Naive thymus-derived CD8-positive, alpha-beta T cell (primary cell): ENCODE data around the gene SLC25A21. TPM values are rescaled to one million over a fixed set of nuclear protein-coding genes. Genes with fewer than 3 reads are reported as not detected.
"Not testable (repeated sequence)": the region's sequence is repeated elsewhere in the genome, so short reads cannot be mapped to it uniquely, and the experiment has no call there.

Source experiments
- ATAC-seq, 2 donors: fragments of 150-1000 bp; cut with Tn5 transposase in 1 of 2; sonication (Bioruptor Pico), chemical (Tn5 transposase) in 1 of 2; 1 replicate in 1 of 2; 2 replicates in 1 of 2; pipeline ENCODE4 v1.10.0; 2021; ENCODE audit warnings: mild to moderate bottlenecking in 2 of 2, moderate library complexity in 2 of 2
- POLR2A ChIA-PET: fragments of 350-600 bp; sonication (Branson Sonifier 250); formaldehyde crosslinking; loops from one replicate; lab custom pipeline; 2021; ENCODE audit warnings: antibody characterized with exemption; lab: Charles Lee
- DNase-seq, 10 donors: peaks; one replicate each; pipeline versions ENCODE4 v3.0.0 to v3.0.0-alpha.2; 2020 to 2022
- H3K27ac Mint-ChIP-seq, 10 donors: one replicate each; pipeline ENCODE4 v1.8.0; 2020 to 2022; ENCODE audit warnings: mild to moderate bottlenecking in 10 of 10, mixed read lengths in 10 of 10, moderate library complexity in 4 of 10, inconsistent platforms in 1 of 10
- H3K27me3 Mint-ChIP-seq, 5 donors: one replicate each; pipeline ENCODE4 v1.8.0; 2021 to 2022; ENCODE audit warnings: mixed read lengths in 5 of 5
- H3K36me3 Mint-ChIP-seq, 3 donors: one replicate each; pipeline ENCODE4 v1.8.0; 2020 to 2022; ENCODE audit warnings: mixed read lengths in 3 of 3, mild to moderate bottlenecking in 2 of 3, inconsistent platforms in 1 of 3
- H3K4me1 Mint-ChIP-seq, 4 donors: one replicate each; pipeline ENCODE4 v1.8.0; 2021 to 2022; ENCODE audit warnings: mixed read lengths in 4 of 4
- H3K4me3 Mint-ChIP-seq, 10 donors: one replicate each; pipeline ENCODE4 v1.8.0; 2020 to 2022; ENCODE audit warnings: mild to moderate bottlenecking in 10 of 10, mixed read lengths in 10 of 10, moderate library complexity in 6 of 10, inconsistent platforms in 1 of 10
- H3K9me3 Mint-ChIP-seq, 9 donors: one replicate each; pipeline ENCODE4 v1.8.0; 2020 to 2022; ENCODE audit warnings: mixed read lengths in 9 of 9, mild to moderate bottlenecking in 3 of 9, inconsistent platforms in 1 of 9, moderate library complexity in 1 of 9
- polyA plus RNA-seq, 3 donors: library from polyadenylated mRNA; unstranded; fragments of 300-500 nt; fragmentation: Illumina TruSeq; gene quantifications; one replicate each; pipeline ENCODE4 v1.2.3, GENCODE V29; 2021
- total RNA-seq, 8 experiments: library from RNA in 2 of 8; stranded (reverse) in 2 of 8; gene quantifications; one replicate each; pipeline ENCODE4 v1.2.3 and lab custom pipeline; 2021 to 2026

Gene SLC25A21
- total and polyA plus RNA-seq, 5 experiments from 2014 or later, result not detected

DNA sequence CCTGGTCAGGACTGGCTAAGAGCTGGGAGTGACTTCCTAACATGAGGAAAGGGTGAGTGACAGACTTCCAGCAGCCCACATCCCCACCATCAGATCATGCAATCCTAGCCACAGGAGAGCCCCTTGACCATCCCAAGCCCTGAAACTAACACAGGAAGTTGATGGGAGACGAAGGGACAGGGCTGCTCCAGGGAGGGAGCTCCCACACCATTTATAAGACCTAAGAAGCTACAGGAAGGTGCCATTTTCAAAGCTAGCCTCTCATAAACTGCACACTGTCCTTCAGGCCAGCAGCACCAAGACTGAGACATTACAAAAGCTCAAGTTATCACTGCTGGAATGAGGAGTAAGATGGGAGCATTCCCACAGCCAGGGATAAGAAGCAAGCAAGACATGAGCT lies 19.4 kb downstream of the SLC25A21 start:
- Mint-ChIP-seq H3K9me3 (peaks cover 0 to 42% (median 21%) of the 10 kb centered on the region in 9 donors), H3K36me3 (peaks cover 0 to 12% (median 0%) of the 10 kb centered on the region in 3 donors), H3K4me3 (no peak overlapping the region), H3K27ac (no peak overlapping the region), H3K27me3 (peaks cover 0 to 16% (median 0%) of the 10 kb centered on the region in 5 donors), H3K4me1 (no peaks in the 10 kb centered on the region)
- POLR2A ChIA-PET, result no interaction called here
- ATAC-seq, result no peak
- no peak for DNase-seq

GRCh38 chr14:37150414-37150813 lies 22.0 kb downstream of the SLC25A21 start:
- Mint-ChIP-seq H3K27ac (no peak overlapping the region), H3K4me3 (no peak overlapping the region), H3K27me3 (peaks cover 0 to 16% (median 0%) of the 10 kb centered on the region in 5 donors), H3K9me3 (peaks cover 0 to 28% (median 15%) of the 10 kb centered on the region in 9 donors), H3K36me3 (peaks cover 0 to 9% (median 0%) of the 10 kb centered on the region in 3 donors), H3K4me1 (no peaks in the 10 kb centered on the region)
- POLR2A ChIA-PET, result no interaction called here
- DNase-seq (no peak), ATAC-seq (no peak)

DNA sequence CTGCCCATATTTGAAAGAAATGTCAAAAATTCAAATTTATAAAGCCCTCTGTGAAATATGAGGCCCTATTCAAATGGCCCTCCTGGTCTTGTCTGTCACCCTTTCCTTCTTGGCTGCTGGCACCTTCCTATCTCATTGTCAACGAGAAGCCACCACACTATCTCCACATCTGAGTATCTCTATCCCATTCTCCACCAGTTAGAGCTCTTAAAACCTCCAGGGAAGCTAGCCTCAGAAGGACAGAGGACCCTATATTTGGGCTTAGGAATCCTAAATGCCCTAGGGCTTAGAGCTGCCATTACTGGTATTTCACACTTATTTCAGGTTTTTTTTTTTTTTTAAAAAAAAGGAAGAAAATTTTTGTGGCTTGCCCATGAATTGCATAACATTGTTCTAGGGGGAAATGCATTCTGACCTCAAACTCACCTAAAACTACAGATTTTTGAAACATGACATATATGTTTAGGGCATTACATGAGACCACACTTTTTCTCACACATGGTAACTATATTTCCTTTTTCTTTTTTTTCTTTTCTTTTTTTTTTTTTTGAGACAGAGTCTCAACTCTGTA lies 25.0 kb downstream of the SLC25A21 start:
- no peaks in the 10 kb centered on the region for H3K36me3 Mint-ChIP-seq
- no peak overlapping the region for H3K4me3 Mint-ChIP-seq
- ATAC-seq (no peak), DNase-seq (no peak)
- H3K27ac Mint-ChIP-seq, result no peak overlapping the region
- H3K4me1 Mint-ChIP-seq, result no peaks in the 10 kb centered on the region
- POLR2A ChIA-PET, result no interaction called here
- H3K9me3 Mint-ChIP-seq, result peaks cover 0 to 7% (median 0%) of the 10 kb centered on the region in 9 donors
- H3K27me3 Mint-ChIP-seq, result peaks cover 0 to 4% (median 0%) of the 10 kb centered on the region in 5 donors

- DNase-seq, H3K27ac Mint-ChIP-seq, H3K4me1 Mint-ChIP-seq, H3K36me3 Mint-ChIP-seq, H3K9me3 Mint-ChIP-seq, H3K27me3 Mint-ChIP-seq, ATAC-seq, H3K4me3 Mint-ChIP-seq, POLR2A ChIA-PET: not testable (repeated sequence)
Measured at GRCh38 chr14:37146438-37146837, 26.0 kb downstream of the SLC25A21 start.

GRCh38 chr14:37145395-37145794 lies 27.0 kb downstream of the SLC25A21 start:
- H3K9me3 Mint-ChIP-seq, result peaks cover 0 to 7% (median 0%) of the 10 kb centered on the region in 9 donors
- POLR2A ChIA-PET, result no interaction called here
- ATAC-seq (no peak), DNase-seq (no peak)
- H3K4me1 Mint-ChIP-seq, result no peaks in the 10 kb centered on the region
- H3K27ac Mint-ChIP-seq, result no peak overlapping the region
- no peaks in the 10 kb centered on the region for H3K27me3 Mint-ChIP-seq
- no peaks in the 10 kb centered on the region for H3K36me3 Mint-ChIP-seq
- no peak overlapping the region for H3K4me3 Mint-ChIP-seq

DNA sequence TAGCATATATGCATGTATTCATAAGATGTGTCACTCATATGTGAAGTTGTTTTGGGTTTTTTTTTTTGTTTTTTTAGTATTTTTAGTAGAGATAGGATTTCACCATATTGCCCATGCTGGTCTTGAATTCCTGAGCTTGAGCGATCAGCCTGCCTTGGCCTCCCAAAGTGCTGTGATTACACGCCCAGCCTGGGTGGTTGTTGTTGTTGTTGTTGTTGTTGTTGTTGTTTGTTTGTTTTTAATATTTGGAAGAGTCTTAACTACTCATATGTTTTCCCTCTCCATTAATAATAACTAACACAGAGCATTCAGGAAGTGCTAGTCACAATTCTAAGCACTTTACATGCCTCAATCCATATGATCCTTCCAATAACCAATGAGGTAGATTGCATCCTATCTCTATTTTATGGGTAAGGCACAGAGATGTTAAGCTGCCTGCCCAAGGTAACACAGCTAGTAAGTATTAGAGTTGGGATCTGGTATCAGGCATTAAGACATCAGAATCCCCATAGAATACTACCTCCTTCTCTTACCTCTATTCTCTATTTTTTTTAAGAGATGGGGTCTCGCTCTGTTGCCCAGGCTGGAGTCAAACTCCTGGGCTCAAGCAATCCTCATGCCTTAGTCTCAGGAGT lies 27.6 kb downstream of the SLC25A21 start:
- no peaks in the 10 kb centered on the region for H3K27me3 Mint-ChIP-seq
- H3K27ac Mint-ChIP-seq, result no peak overlapping the region
- no peaks in the 10 kb centered on the region for H3K36me3 Mint-ChIP-seq
- DNase-seq (no peak), ATAC-seq (no peak)
- H3K4me3 Mint-ChIP-seq, result no peak overlapping the region
- peaks cover 0 to 7% (median 0%) of the 10 kb centered on the region in 9 donors for H3K9me3 Mint-ChIP-seq
- H3K4me1 Mint-ChIP-seq, result no peaks in the 10 kb centered on the region
- POLR2A ChIA-PET, result no interaction called here

GRCh38 chr14:37143475-37143874 lies 28.9 kb downstream of the SLC25A21 start:
- no peaks in the 10 kb centered on the region for H3K4me1 Mint-ChIP-seq
- peaks cover 0 to 7% (median 0%) of the 10 kb centered on the region in 9 donors for H3K9me3 Mint-ChIP-seq
- no peaks in the 10 kb centered on the region for H3K27me3 Mint-ChIP-seq
- POLR2A ChIA-PET, result no interaction called here
- ATAC-seq (no peak), DNase-seq (no peak)
- no peak overlapping the region for H3K4me3 Mint-ChIP-seq
- H3K27ac Mint-ChIP-seq, result no peak overlapping the region
- no peaks in the 10 kb centered on the region for H3K36me3 Mint-ChIP-seq

DNA sequence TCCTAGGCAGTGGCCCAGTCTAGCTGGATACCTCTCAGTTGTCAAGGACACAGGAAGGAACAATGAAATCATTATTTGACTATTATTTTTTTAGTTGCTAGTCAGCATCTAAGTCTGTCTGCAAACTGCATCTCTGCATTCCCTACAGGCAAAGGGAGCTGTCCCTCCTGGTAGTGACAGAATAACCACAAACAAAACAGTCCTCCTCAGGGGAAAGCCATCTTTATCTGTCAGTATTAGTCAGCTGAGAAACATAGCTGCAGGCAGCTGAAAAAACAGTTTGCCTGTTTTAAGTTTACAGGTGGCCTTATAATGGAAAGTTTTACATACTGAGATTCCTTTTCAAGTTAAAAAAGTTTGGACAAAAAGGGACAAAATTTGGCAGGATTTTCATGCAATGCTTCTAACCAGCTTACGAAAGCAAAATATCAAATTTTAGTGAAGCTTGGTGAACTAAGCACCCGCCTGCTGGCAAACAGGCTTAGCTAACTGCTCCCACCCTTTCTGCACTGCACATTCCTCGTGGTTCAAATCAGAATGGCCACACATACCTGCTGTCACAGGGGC lies 29.5 kb downstream of the SLC25A21 start:
- Mint-ChIP-seq H3K27ac (no peak overlapping the region), H3K36me3 (no peaks in the 10 kb centered on the region), H3K4me1 (no peaks in the 10 kb centered on the region), H3K4me3 (no peak overlapping the region), H3K9me3 (peaks cover 0 to 7% (median 0%) of the 10 kb centered on the region in 9 donors), H3K27me3 (no peaks in the 10 kb centered on the region)
- POLR2A ChIA-PET, result no interaction called here
- DNase-seq (no peak), ATAC-seq (no peak)

DNA sequence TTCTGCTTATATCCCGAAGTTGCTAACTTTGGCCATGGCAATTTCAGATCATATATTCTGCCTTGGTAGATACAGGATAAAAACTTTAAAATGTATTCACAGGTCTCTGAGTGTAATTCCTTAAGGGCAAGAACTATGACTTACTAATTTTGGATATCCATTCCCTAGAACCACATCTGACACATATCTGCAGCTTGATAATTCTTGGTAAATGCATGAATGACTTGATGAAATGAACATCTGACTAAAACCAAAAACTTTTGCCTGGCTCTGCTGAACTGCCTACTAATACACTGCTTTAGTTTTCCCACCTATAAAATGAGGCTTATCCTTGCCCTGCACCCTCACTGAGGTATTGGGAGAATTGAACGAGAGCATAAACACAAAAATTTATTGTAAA lies 32.2 kb downstream of the SLC25A21 start:
- Mint-ChIP-seq H3K9me3 (peaks cover 0 to 7% (median 0%) of the 10 kb centered on the region in 9 donors), H3K27ac (no peak overlapping the region), H3K36me3 (no peaks in the 10 kb centered on the region), H3K4me1 (no peaks in the 10 kb centered on the region), H3K27me3 (no peaks in the 10 kb centered on the region), H3K4me3 (no peak overlapping the region)
- POLR2A ChIA-PET, result no interaction called here
- DNase-seq, result no peak
- no peak for ATAC-seq

DNA sequence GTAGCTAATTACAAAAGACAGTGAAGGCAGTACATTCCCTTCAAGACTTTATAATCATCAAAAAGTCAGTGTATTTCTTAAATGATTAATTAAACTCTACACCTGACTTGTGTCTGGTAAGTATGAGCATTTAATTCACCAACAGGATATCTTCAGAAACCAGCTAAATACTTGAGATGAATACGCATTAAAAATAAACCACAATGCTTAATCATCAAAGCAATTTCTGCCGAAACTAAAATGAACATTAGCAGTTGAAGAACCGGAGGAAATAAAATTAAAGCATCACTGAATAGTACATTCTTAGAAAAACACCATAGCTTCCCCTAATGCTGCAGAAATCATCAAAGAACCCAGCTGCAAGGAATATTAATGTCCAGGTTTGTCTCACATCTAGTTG lies 32.7 kb downstream of the SLC25A21 start:
- H3K4me3 Mint-ChIP-seq, result no peak overlapping the region
- no peak overlapping the region for H3K27ac Mint-ChIP-seq
- DNase-seq (no peak), ATAC-seq (no peak)
- H3K36me3 Mint-ChIP-seq, result no peaks in the 10 kb centered on the region
- H3K4me1 Mint-ChIP-seq, result no peaks in the 10 kb centered on the region
- POLR2A ChIA-PET, result no interaction called here
- no peaks in the 10 kb centered on the region for H3K27me3 Mint-ChIP-seq
- H3K9me3 Mint-ChIP-seq, result peaks cover 0 to 7% (median 0%) of the 10 kb centered on the region in 9 donors

- POLR2A ChIA-PET, result no interaction called here
- Mint-ChIP-seq H3K4me3 (no peak overlapping the region), H3K9me3 (peaks cover 0 to 5% (median 2%) of the 10 kb centered on the region in 9 donors), H3K27me3 (no peaks in the 10 kb centered on the region), H3K27ac (no peak overlapping the region), H3K4me1 (no peaks in the 10 kb centered on the region), H3K36me3 (no peaks in the 10 kb centered on the region)
- ATAC-seq (no peak), DNase-seq (no peak)
Measured at GRCh38 chr14:37138898-37139297, 33.5 kb downstream of the SLC25A21 start.

GRCh38 chr14:37133284-37133913 lies 39.0 kb downstream of the SLC25A21 start:
- H3K4me3 Mint-ChIP-seq, result no peak overlapping the region
- peaks cover 0 to 12% (median 3%) of the 10 kb centered on the region in 9 donors for H3K9me3 Mint-ChIP-seq
- POLR2A ChIA-PET, result no interaction called here
- no peaks in the 10 kb centered on the region for H3K36me3 Mint-ChIP-seq
- H3K4me1 Mint-ChIP-seq, result no peaks in the 10 kb centered on the region
- DNase-seq, result no peak
- H3K27ac Mint-ChIP-seq, result no peak overlapping the region
- peaks cover 0 to 6% (median 0%) of the 10 kb centered on the region in 5 donors for H3K27me3 Mint-ChIP-seq
- no peak for ATAC-seq

- ATAC-seq (no peak), DNase-seq (no peak)
- POLR2A ChIA-PET, result no interaction called here
- H3K9me3 Mint-ChIP-seq, result peaks cover 0 to 12% (median 3%) of the 10 kb centered on the region in 9 donors
- no peak overlapping the region for H3K27ac Mint-ChIP-seq
- no peaks in the 10 kb centered on the region for H3K4me1 Mint-ChIP-seq
- no peak overlapping the region for H3K4me3 Mint-ChIP-seq
- H3K27me3 Mint-ChIP-seq, result peaks cover 0 to 6% (median 0%) of the 10 kb centered on the region in 5 donors
- H3K36me3 Mint-ChIP-seq, result no peaks in the 10 kb centered on the region
Measured at GRCh38 chr14:37131205-37131604, 41.2 kb downstream of the SLC25A21 start.
